GM12864 (cell line): ENCODE measurements around the gene SLC41A3.

Source experiments
- DNase-seq: peaks from one replicate; pipeline ENCODE4 v3.0.0-alpha.2; 2011; ENCODE audit warnings: low read depth
- H3K4me3 ChIP-seq: 2 replicates; pipeline ENCODE4 v1.5.1; 2011; ENCODE audit warnings: mild to moderate bottlenecking, low read depth, low read length, control low read depth
- CTCF ChIP-seq: IDR thresholded peaks from 2 replicates; pipeline ENCODE4 v1.5.1; 2011; ENCODE audit warnings: low read depth, mild to moderate bottlenecking, moderate library complexity, low read length, control low read depth, inconsistent platforms; ENCODE audit errors: missing control alignments

The SLC41A3 gene

GRCh38 chr3:126026277-126026751 lies 57.6 kb downstream of the SLC41A3 start:
- H3K4me3 ChIP-seq: no peak overlapping the region
- no peak for TF ChIP-seq CTCF
- no peak for DNase-seq

- no peak for DNase-seq
- no peak overlapping the region for H3K4me3 ChIP-seq
- no peak for TF ChIP-seq CTCF
Observed at GRCh38 chr3:126025862-126026261, 58.1 kb downstream of the SLC41A3 start.

- TF ChIP-seq CTCF: no peak
- H3K4me3 ChIP-seq: no peak overlapping the region
- DNase-seq: no peak
Observed at GRCh38 chr3:126025116-126025729, 58.7 kb downstream of the SLC41A3 start.

- no peak overlapping the region for H3K4me3 ChIP-seq
- no peak for TF ChIP-seq CTCF
- DNase-seq: no peak
Observed at GRCh38 chr3:126024049-126024854, 59.7 kb downstream of the SLC41A3 start.

- no peak overlapping the region for H3K4me3 ChIP-seq
- no peak for TF ChIP-seq CTCF
- DNase-seq: no peak
Observed at GRCh38 chr3:126023390-126023789, 60.5 kb downstream of the SLC41A3 start.

- TF ChIP-seq CTCF: no peak
- DNase-seq: no peak
- no peak overlapping the region for H3K4me3 ChIP-seq
Observed at GRCh38 chr3:126022741-126023359, 61.1 kb downstream of the SLC41A3 start.
